ENCODE data around the gene TMEM209.

- TF ChIP-seq POLR2AphosphoS5 (IDR thresholded peaks at IDR 0.05; ENCODE audit: insufficient read depth in 1 of 2, low read depth in 1 of 2) (no peak), POLR2A (IDR thresholded peaks at IDR 0.05) (no peak)
- TF ChIP-seq, protein P1, sequence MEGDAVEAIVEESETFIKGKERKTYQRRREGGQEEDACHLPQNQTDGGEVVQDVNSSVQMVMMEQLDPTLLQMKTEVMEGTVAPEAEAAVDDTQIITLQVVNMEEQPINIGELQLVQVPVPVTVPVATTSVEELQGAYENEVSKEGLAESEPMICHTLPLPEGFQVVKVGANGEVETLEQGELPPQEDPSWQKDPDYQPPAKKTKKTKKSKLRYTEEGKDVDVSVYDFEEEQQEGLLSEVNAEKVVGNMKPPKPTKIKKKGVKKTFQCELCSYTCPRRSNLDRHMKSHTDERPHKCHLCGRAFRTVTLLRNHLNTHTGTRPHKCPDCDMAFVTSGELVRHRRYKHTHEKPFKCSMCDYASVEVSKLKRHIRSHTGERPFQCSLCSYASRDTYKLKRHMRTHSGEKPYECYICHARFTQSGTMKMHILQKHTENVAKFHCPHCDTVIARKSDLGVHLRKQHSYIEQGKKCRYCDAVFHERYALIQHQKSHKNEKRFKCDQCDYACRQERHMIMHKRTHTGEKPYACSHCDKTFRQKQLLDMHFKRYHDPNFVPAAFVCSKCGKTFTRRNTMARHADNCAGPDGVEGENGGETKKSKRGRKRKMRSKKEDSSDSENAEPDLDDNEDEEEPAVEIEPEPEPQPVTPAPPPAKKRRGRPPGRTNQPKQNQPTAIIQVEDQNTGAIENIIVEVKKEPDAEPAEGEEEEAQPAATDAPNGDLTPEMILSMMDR (IDR thresholded peaks at IDR 0.05), result no peak
Observed at GRCh38 chr7:130226333-130226732, 21.1 kb upstream of the TMEM209 start.

Data from vagina (tissue), 2 donors.